ENCODE measurements around the gene PTPN3.

PTPN3 gene

GRCh38 chr9:109442716-109443115 lies 55.4 kb downstream of the PTPN3 start:
- TF ChIP-seq ZNF8 (CRISPR knock-in tag; IDR thresholded peaks at IDR 0.05) (no peak), PPARA (CRISPR knock-in tag; IDR thresholded peaks at IDR 0.05; ENCODE audit: borderline replicate concordance) (no peak), RARB (CRISPR knock-in tag; IDR thresholded peaks at IDR 0.05) (no peak), SNAI2 (CRISPR knock-in tag; IDR thresholded peaks at IDR 0.05) (no peak), CREB5 (CRISPR knock-in tag; IDR thresholded peaks at IDR 0.05; ENCODE audit: low read depth) (no peak), GLIS3 (CRISPR knock-in tag; IDR thresholded peaks at IDR 0.05) (no peak), ZFP3 (CRISPR knock-in tag; IDR thresholded peaks at IDR 0.05) (no peak), TOX (CRISPR knock-in tag; IDR thresholded peaks at IDR 0.05; ENCODE audit: borderline replicate concordance) (no peak), ZNF565 (CRISPR knock-in tag; conservative IDR thresholded peaks at IDR 0.05; ENCODE audit: low read depth) (no peak), ZFP30 (CRISPR knock-in tag; IDR thresholded peaks at IDR 0.05) (no peak), ISL1 (CRISPR knock-in tag; IDR thresholded peaks at IDR 0.05) (no peak), ARNTL (CRISPR knock-in tag; IDR thresholded peaks at IDR 0.05; ENCODE audit: borderline replicate concordance, low read depth) (no peak), BACH2 (CRISPR knock-in tag; IDR thresholded peaks at IDR 0.05; ENCODE audit: borderline replicate concordance) (no peak)
- TF ChIP-seq, protein P1, sequence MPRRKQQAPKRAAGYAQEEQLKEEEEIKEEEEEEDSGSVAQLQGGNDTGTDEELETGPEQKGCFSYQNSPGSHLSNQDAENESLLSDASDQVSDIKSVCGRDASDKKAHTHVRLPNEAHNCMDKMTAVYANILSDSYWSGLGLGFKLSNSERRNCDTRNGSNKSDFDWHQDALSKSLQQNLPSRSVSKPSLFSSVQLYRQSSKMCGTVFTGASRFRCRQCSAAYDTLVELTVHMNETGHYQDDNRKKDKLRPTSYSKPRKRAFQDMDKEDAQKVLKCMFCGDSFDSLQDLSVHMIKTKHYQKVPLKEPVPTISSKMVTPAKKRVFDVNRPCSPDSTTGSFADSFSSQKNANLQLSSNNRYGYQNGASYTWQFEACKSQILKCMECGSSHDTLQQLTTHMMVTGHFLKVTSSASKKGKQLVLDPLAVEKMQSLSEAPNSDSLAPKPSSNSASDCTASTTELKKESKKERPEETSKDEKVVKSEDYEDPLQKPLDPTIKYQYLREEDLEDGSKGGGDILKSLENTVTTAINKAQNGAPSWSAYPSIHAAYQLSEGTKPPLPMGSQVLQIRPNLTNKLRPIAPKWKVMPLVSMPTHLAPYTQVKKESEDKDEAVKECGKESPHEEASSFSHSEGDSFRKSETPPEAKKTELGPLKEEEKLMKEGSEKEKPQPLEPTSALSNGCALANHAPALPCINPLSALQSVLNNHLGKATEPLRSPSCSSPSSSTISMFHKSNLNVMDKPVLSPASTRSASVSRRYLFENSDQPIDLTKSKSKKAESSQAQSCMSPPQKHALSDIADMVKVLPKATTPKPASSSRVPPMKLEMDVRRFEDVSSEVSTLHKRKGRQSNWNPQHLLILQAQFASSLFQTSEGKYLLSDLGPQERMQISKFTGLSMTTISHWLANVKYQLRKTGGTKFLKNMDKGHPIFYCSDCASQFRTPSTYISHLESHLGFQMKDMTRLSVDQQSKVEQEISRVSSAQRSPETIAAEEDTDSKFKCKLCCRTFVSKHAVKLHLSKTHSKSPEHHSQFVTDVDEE (CRISPR knock-in tag; IDR thresholded peaks at IDR 0.05) = no peak
- TF ChIP-seq, protein P2, sequence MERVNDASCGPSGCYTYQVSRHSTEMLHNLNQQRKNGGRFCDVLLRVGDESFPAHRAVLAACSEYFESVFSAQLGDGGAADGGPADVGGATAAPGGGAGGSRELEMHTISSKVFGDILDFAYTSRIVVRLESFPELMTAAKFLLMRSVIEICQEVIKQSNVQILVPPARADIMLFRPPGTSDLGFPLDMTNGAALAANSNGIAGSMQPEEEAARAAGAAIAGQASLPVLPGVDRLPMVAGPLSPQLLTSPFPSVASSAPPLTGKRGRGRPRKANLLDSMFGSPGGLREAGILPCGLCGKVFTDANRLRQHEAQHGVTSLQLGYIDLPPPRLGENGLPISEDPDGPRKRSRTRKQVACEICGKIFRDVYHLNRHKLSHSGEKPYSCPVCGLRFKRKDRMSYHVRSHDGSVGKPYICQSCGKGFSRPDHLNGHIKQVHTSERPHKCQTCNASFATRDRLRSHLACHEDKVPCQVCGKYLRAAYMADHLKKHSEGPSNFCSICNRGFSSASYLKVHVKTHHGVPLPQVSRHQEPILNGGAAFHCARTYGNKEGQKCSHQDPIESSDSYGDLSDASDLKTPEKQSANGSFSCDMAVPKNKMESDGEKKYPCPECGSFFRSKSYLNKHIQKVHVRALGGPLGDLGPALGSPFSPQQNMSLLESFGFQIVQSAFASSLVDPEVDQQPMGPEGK (CRISPR knock-in tag; IDR thresholded peaks at IDR 0.05; ENCODE audit: borderline replicate concordance) = no peak
- no peak for ATAC-seq

- no peak for TF ChIP-seq ZFP30 (CRISPR knock-in tag; IDR thresholded peaks at IDR 0.05)
- no peak for TF ChIP-seq ZFP3 (CRISPR knock-in tag; IDR thresholded peaks at IDR 0.05)
- no peak for TF ChIP-seq ARNTL (CRISPR knock-in tag; IDR thresholded peaks at IDR 0.05; ENCODE audit: borderline replicate concordance, low read depth)
- TF ChIP-seq, protein P1 (CRISPR knock-in tag; IDR thresholded peaks at IDR 0.05) = no peak
- no peak for TF ChIP-seq ZC3H10 (CRISPR knock-in tag; IDR thresholded peaks at IDR 0.05)
- TF ChIP-seq GLIS3 (CRISPR knock-in tag; IDR thresholded peaks at IDR 0.05) = no peak
- TF ChIP-seq, protein P2 (CRISPR knock-in tag; IDR thresholded peaks at IDR 0.05; ENCODE audit: borderline replicate concordance) = no peak
- no peak for TF ChIP-seq CREB5 (CRISPR knock-in tag; IDR thresholded peaks at IDR 0.05; ENCODE audit: low read depth)
- TF ChIP-seq OSR1 (CRISPR knock-in tag; IDR thresholded peaks at IDR 0.05) = no peak
- no peak for TF ChIP-seq TOX (CRISPR knock-in tag; IDR thresholded peaks at IDR 0.05; ENCODE audit: borderline replicate concordance)
- peak; percentile 77 for ATAC-seq
These were observed 56.8 kb downstream of the PTPN3 start for GRCh38 chr9:109441296-109441695.
